D721Med (cell line): Measurements from ENCODE around the gene ZFAND6.

Experiments
- DNase-seq: peaks from one replicate; pipeline ENCODE4 v3.0.0; 2011; ENCODE audit warnings: low spot score; ENCODE audit not compliant: insufficient read length
- FAIRE-seq: peaks from 2 replicates; lab custom pipeline; 2011; peaks lifted over from hg19 to GRCh38; lab: Jason Lieb, UNC
- CTCF ChIP-seq: IDR thresholded peaks from 2 replicates; pipeline ENCODE4 v1.5.1; 2012; ENCODE audit warnings: mild to moderate bottlenecking, control low read depth; ENCODE audit not compliant: insufficient read depth; ENCODE audit errors: missing control alignments

Gene ZFAND6

GRCh38 chr15:80087104-80087503 lies 27.6 kb downstream of the ZFAND6 start:
- FAIRE-seq, result no peak
- DNase-seq, result no peak
- no peak for TF ChIP-seq CTCF

- TF ChIP-seq CTCF, result no peak
- FAIRE-seq (no peak), DNase-seq (no peak)
These were observed 30.6 kb downstream of the ZFAND6 start for GRCh38 chr15:80090041-80090440.

GRCh38 chr15:80090879-80091503 lies 31.5 kb downstream of the ZFAND6 start:
- FAIRE-seq (no peak), DNase-seq (no peak)
- TF ChIP-seq CTCF, result peak; percentile 13

GRCh38 chr15:80093854-80094418 lies 34.5 kb downstream of the ZFAND6 start:
- no peak for DNase-seq
- FAIRE-seq, result no peak
- no peak for TF ChIP-seq CTCF

GRCh38 chr15:80095511-80095910 lies 36.0 kb downstream of the ZFAND6 start:
- TF ChIP-seq CTCF, result no peak
- DNase-seq (no peak), FAIRE-seq (no peak)

- FAIRE-seq (no peak), DNase-seq (no peak)
- no peak for TF ChIP-seq CTCF
These were observed 36.5 kb downstream of the ZFAND6 start for GRCh38 chr15:80095969-80096368.

GRCh38 chr15:80098341-80098740 lies 38.9 kb downstream of the ZFAND6 start:
- FAIRE-seq (no peak), DNase-seq (no peak)
- TF ChIP-seq CTCF, result no peak
